LNCAP (cell line): ENCODE data around the gene DZIP1.

ENCODE experiments used
- CTCF ChIP-seq: fragments of 450-650 bp; IDR thresholded peaks from 2 replicates; pipeline ENCODE4 v1.5.1; 2017; ENCODE audit warnings: mild to moderate bottlenecking

The DZIP1 gene

DNA sequence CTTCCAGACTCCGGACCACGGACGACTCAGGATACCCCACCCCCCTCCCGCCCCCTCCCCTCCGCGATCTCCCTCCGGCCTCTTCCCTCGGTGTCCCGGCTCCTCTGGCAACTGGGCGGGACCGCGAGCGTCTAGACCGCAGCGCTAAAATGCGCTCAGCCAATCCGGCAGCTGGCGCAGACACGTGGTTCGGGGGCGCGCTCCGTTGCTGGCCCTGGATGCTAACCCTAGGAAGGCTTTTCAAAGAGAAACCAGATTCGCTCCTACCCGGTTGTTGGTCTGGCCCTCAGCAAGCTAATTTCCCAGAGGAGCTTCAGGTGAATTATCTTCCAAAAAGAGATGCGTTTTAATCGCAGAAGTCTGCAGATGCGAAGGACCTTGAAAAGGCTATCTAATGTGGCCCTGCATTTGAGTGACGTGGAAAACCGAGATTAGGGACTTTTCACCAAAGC is at the start of gene DZIP1:
Gene DZIP1 (minus strand): TSS at position 106 of the 452 bp plus-strand sequence. CDS start 2,677 bp downstream, outside the sequence.
- no peak for TF ChIP-seq CTCF

DNA sequence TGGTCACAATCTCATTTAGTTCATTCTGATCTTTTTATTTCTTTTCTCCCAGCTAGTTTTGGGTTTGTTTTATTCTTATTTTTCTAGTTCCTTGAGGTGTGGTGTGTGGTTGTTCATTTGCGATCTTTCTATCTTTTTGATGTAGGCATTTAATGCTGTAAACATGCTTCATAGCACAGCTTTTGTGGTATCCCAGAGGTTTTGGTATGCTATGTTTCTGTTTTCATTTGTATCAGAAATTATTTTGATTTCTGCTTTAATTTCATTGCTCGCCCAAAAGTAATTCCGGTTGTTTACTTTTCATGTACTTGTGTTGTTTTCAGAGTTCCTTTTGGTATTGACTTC is 45.0 kb upstream of the DZIP1 start:
- no peak for TF ChIP-seq CTCF

GRCh38 chr13:95684418-95684817 is 39.9 kb upstream of the DZIP1 start:
- no peak for TF ChIP-seq CTCF

- no peak for TF ChIP-seq CTCF
Measured at GRCh38 chr13:95679722-95680121, 35.2 kb upstream of the DZIP1 start.

DNA sequence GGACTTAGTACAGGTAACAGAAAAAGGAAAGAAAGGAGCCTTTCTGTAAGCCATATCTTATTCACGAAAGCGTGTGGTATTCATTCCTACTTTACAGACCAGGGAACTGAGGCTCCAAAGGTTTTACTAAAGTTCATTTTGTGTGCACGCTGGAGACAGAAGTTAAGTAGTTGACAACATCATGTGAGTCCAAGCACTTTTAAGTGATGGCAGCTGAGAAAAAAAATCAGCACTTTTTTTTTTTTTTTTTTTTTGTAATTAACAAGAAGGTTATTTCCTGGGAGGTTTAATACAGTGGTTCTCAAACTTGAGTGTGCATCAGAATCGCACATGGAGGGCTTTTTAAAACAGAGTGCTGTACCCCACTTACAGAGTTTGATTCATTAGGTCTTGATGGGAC is 34.5 kb upstream of the DZIP1 start:
- no peak for TF ChIP-seq CTCF

GRCh38 chr13:95677564-95678266 is 33.2 kb upstream of the DZIP1 start:
- TF ChIP-seq CTCF = no peak

- no peak for TF ChIP-seq CTCF
Measured at GRCh38 chr13:95676762-95677563, 32.5 kb upstream of the DZIP1 start, which contains the start of gene DNAJC3. Gene DNAJC3, plus strand, starts transcription at chr13:95677139. Its CDS starts 117 bp downstream, at chr13:95677256.
